AG09309 (cell line): Measurements from ENCODE around the gene KAZALD1.

Experiments used
- DNase-seq: peaks from one replicate; pipeline ENCODE4 v3.0.0-alpha.2; 2010; ENCODE audit warnings: low read depth
- H3K4me3 ChIP-seq: 2 replicates; pipeline ENCODE4 v1.5.1; 2011; ENCODE audit warnings: mild to moderate bottlenecking, low read depth, low read length, moderate library complexity; ENCODE audit not compliant: control insufficient read depth
- TF ChIP-seq, protein P1 (sequence below): IDR thresholded peaks from 2 replicates; pipeline ENCODE4 v1.5.1; 2011; ENCODE audit warnings: mild to moderate bottlenecking, low read depth, low read length, inconsistent platforms; ENCODE audit not compliant: insufficient read depth, control insufficient read depth; ENCODE audit errors: missing control alignments

Gene KAZALD1

DNA sequence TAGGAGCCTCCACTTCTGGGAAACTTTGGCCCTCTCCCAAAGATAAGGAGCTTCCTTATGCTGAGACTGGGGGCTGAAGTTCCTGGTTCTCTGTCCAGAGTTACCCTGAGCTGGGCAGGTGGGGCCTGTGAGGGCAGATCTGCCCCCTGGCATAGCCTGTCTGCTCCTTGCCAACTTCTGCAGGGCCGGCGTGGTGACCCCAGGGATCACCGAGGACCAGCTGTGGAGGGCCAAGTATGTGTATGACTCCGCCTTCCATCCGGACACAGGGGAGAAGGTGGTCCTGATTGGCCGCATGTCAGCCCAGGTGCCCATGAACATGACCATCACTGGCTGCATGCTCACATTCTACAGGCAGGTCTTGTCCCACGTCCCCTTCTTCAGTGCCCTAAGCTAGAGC, 26.5 kb upstream of the KAZALD1 start:
- H3K4me3 ChIP-seq, result no peak overlapping the region
- no peak for DNase-seq
- TF ChIP-seq, protein P1, sequence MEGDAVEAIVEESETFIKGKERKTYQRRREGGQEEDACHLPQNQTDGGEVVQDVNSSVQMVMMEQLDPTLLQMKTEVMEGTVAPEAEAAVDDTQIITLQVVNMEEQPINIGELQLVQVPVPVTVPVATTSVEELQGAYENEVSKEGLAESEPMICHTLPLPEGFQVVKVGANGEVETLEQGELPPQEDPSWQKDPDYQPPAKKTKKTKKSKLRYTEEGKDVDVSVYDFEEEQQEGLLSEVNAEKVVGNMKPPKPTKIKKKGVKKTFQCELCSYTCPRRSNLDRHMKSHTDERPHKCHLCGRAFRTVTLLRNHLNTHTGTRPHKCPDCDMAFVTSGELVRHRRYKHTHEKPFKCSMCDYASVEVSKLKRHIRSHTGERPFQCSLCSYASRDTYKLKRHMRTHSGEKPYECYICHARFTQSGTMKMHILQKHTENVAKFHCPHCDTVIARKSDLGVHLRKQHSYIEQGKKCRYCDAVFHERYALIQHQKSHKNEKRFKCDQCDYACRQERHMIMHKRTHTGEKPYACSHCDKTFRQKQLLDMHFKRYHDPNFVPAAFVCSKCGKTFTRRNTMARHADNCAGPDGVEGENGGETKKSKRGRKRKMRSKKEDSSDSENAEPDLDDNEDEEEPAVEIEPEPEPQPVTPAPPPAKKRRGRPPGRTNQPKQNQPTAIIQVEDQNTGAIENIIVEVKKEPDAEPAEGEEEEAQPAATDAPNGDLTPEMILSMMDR, result no peak

DNA sequence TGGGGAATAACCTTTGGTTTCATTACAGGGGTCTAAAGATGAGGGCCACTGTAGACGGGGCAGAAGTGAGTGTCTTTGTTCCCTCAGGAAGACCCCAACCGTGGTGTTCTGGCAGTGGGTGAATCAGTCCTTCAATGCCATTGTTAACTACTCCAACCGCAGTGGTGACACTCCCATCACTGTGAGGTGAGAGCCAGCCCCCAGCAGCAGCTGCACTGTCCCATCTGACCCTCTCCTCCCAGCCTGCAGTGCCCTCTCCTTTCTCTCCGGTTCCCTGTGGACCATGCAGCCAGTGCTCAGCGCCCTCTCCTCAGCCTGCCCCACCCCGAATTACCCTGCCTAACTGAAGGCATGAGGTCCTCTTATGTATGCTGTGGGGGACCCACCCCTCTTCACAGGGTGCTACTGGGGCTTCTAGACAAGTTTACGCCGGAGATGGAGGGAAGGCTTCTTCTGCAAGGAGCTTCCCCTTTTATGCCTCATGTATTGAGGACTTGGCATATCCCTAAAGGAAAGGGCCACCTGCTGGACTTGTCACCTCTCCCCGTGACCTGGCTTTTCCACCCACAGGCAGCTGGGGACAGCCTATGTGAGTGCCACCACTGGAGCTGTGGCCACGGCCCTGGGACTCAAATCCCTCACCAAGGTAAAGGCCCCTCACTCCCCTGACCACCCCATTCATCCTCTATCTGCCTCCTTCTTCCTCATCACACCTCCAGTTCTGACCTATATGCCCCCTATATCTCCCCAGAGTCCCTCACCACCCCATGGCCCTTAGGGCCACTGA, 25.7 kb upstream of the KAZALD1 start:
- TF ChIP-seq, protein P1, result no peak
- H3K4me3 ChIP-seq, result no peak overlapping the region
- DNase-seq, result no peak

DNA sequence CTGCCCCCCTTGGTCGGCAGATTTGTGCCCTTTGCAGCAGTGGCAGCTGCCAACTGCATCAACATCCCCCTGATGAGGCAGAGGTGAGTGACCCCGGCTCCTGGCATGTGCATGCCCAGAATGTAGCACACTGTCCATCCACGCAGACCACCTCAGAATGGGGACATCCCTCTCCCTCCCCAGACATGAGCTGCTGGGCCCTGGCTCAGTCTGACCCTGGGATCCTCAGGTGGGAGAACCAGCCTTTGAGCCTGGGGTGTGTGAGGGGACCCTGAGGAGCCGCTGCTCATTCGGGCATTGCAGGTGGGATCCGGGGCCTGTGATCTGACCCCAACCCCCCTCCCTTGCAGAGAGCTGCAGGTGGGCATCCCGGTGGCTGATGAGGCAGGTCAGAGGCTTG, 25.1 kb upstream of the KAZALD1 start:
- TF ChIP-seq, protein P1, result no peak
- DNase-seq, result no peak
- no peak overlapping the region for H3K4me3 ChIP-seq

DNA sequence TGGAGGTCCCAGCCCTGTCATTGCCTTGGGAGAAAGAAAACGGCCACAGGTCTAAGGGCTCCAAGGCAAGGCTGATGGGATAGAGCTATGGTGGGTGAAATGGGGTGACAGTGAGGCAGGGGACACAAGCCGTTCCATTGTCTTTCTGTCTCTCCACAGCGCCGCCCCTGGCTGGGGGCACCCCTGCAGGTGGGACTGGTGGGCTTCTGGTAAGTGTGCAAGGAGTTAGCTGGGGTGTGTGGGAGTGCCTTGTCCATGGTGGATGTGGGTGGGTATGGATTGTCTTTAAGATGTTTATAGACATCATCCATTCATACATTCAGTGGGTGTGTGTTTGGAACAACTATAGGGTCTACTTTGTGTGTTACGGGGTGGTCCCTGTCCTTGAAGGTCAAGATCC, 23.3 kb upstream of the KAZALD1 start:
- DNase-seq, result no peak
- H3K4me3 ChIP-seq, result no peak overlapping the region

DNA sequence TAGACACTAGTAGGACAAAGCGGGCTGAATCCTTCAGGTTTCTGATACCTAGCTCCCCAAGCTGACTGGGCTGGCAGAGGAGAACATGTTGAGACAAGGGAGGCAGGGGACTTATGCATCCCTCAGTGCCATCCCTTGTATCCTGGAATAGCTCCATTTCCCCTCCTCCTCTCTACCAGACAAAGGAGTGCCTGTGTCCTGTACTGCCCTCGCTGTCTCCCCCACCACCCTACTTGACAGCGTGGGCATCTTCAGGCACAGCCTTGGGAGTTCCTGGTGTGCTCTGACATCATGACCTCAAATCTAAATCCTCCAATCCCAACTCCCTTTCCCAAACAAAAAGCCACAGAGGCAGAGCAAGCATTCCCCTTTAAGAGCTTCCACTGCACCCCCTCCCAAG, 21.7 kb upstream of the KAZALD1 start:
- H3K4me3 ChIP-seq, result no peak overlapping the region
- TF ChIP-seq, protein P1, result no peak
- no peak for DNase-seq

More for the DNA sequence above, 23.3 kb upstream of the KAZALD1 start:
- TF ChIP-seq, protein P1, result no peak

DNA sequence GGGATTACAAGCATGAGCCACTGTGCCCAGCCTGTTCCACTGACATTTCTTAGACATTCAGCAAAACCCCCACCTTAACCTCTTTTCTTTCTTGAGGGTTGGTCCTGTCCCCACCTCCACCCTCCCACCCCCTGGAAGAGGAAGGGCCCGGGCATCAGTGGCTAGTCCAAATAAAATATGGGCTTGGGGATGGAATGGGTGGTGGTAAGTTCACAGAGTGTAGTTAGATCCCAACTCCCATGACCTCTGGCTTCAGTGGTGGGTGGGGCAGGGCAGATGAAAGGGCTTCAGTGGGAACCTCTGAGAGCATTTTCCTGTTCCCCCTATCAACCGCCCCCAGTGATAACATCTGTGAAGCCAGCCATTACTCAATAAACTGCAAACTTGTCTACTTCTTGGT, 20.9 kb upstream of the KAZALD1 start:
- H3K4me3 ChIP-seq, result no peak overlapping the region
- TF ChIP-seq, protein P1, result no peak
- no peak for DNase-seq
